ENCODE results near the gene ARHGAP25.

The ARHGAP25 gene, protein sequence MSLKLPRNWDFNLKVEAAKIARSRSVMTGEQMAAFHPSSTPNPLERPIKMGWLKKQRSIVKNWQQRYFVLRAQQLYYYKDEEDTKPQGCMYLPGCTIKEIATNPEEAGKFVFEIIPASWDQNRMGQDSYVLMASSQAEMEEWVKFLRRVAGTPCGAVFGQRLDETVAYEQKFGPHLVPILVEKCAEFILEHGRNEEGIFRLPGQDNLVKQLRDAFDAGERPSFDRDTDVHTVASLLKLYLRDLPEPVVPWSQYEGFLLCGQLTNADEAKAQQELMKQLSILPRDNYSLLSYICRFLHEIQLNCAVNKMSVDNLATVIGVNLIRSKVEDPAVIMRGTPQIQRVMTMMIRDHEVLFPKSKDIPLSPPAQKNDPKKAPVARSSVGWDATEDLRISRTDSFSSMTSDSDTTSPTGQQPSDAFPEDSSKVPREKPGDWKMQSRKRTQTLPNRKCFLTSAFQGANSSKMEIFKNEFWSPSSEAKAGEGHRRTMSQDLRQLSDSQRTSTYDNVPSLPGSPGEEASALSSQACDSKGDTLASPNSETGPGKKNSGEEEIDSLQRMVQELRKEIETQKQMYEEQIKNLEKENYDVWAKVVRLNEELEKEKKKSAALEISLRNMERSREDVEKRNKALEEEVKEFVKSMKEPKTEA

DNA sequence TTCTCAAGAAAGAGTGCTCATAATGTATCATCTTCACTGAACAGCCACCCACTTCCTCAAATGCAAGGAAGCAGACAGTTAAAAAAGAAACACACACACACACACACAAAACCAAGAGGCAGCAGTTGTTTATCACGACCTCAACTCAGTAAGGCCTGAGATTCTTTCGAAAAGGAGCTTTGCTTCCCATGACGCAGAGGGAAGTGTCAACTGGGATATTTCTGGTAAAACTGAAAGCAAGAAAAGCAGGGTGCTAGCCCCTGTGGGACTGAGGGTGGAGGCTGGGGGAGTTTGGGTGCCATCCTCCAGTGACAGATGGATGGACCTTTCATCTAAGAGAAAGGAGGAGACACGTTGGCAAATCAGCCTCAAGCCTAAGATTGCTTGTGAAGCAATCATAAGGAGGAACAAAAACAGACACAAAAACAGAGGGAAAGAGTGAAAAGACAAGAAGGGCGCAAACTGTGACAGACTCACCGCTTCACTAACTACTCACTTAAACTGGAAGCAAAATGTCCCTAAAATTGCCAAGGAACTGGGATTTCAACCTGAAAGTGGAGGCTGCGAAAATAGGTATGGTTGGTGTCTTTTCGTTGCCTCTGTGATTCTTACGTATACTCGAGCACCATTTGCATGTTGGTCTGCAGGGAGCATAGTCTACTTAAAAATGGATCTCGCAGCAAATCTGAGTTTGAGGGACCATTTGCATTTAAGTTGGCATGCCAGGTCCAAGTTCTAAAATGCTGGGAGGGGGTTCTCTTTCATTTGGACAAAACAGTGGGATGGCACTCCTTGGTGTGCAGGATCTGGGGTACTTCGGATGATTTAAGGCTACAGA, at the start of gene ARHGAP25:
ARHGAP25 (plus strand) TSS at position 124 of the 838 bp plus-strand sequence; CDS start at position 513, 389 bp downstream.
- DNase-seq (ENCODE audit: low read depth) = no peak

DNA sequence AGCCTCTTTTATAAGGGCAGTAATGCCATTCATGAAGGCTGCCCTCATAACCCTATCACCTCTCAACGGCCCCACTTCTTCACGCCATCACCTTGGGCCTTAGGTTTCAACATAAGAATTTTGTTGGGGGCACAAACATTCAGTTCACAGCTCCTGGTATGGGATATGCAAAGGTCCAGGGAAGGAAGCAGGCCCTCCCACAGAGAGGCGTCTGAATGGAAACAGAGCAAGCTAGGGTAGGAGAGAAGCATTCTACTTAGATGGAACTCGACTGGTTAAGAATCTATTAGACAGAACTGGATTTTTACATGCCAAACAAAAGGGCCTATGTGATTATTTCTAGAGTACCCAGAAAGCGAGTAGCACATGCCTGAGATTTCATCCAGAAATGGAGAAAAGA, 48.4 kb upstream of the ARHGAP25 start:
- no peak for DNase-seq (ENCODE audit: low read depth)

DNA sequence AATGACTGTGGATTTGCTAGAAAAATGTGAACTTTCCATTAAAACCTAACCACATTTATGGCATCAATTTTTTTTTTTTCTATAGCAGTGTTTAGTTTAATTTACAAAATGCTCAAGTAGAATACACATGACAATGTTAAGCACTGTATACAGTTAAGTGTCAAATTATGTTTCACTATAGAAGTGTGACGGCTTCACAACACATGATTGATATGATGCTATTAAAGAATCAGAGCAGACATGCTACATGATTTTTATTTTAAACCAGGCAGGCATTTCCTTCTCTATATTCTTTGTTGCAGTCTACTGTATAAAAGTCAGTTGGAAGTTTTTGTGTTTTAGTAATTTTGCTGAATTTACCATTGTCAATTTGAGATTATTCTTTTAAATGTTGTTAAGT, 47.6 kb upstream of the ARHGAP25 start:
- no peak for DNase-seq (ENCODE audit: low read depth)

DNA sequence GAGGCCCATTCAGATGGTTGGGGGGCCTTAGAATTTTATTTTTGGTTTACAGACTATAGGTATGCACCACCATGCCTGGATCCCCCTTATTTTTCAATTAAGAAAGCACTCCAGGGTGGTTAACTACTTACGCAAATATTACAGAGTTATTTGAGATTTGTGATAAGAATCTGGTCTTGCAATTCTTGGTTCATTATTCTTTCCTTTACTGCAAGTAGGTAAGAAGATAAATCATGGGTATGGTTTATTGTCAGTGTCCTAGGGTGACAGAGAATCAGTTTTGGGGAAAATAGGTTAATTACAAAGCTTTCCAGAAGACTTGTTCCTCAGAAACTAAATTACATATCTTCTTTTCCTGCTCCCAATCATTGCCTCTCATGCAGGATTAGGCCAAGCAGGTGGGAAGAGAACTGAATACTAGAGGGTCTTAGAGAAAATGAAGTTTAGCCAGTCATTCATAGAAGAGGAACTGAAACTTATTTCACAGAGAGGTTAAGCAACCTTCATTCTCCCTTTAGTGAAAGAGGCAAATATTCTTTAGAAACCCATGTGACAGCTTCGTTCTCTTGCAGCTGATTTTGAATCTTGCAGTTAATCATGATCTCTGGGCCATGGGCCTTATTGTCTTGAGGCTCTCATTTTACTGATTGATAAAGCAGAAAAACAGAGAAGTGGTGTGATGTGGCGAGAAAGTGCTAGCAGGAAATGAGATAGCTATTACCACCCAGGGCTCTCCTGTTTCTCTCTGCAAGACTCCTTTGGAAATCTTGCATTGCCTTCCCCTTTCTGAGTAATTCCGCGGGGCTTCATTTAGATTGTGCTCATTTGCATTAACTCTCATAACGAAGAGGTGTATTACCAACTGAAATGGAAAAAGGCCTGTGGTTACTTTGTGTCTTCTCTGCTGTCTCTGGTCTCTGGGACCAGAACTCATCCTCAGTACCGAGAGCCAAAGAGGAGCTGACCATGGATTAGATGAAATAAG, 44.8 kb upstream of the ARHGAP25 start:
- DNase-seq (ENCODE audit: low read depth) = no peak

DNA sequence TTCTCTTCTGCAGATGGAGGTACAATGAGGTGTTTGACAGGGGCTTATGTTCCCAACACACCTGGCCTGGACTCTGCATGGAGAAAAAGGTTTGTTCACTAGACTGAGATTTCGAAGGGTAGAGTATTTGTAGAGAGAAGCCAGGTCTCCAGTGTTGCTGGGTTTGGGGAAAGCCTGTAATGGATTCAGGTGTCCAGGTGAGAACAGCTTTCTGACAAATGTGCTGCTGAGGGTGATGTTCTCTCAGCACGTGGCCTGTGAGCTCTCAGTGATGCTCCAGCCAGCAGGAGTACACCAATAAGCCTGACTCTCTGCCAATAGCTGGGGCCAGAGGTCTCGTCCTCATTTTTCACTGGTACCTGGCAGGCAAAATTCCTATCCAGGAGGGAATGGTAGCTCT, 43.8 kb upstream of the ARHGAP25 start:
- DNase-seq (ENCODE audit: low read depth) = no peak

DNA sequence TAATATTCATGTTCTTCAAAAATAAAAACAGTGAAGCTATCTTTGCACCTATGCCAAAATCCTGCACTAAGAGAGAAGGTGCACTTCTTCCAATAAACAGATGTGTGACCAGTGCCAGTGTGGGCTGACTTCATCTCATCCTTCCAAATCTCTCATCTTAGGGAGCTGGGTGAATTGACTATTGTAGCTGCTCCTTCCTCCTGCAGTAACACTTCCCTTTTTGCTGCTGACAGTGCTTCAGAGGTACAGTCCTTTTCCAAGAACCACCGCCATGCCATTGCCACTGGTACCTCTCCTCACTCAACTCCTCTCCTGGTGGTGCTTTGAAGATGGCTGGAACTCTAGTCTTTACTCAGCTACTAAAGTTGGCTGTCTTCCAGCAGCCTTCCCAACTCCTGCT, 42.1 kb upstream of the ARHGAP25 start:
- no peak for DNase-seq (ENCODE audit: low read depth)

DNA sequence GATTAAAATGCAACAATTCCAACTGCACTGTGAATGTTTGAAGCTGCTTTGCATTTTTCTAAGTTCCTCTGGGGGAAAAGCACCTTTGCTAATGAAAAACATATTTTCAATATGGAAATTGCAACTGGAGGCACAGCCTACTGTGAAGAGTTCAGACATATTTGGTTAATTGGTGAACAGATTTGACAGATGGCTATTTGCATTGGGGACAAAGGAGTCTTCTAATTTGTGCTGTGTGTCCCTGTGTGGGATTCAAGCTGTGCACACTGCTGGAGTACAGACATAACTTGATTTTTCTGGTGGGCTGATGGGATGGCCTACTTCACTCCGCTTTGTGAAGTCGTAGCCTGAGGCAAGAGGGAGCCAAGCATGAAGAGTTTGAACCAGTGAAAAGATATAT, 40.7 kb upstream of the ARHGAP25 start:
- no peak for DNase-seq (ENCODE audit: low read depth)

DNA sequence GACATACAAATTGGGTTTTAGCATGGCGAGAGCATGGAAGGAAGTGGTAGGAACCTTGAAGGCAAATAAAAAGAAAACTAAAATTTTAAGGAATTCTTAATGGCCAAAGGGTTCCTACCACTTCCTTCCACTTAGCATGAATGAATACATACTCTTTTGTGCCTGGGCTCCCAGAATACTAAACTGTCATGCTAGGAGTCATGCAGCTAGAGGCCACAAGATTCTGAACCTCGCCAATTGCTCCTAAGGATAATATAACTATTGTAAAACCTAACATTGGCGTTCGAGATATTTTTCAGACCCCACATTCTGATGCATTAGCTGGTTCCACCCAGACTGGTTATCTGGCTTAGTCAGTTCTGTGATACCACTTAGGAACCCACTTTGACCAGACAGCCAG, 38.6 kb upstream of the ARHGAP25 start:
- DNase-seq (ENCODE audit: low read depth) = no peak

DNA sequence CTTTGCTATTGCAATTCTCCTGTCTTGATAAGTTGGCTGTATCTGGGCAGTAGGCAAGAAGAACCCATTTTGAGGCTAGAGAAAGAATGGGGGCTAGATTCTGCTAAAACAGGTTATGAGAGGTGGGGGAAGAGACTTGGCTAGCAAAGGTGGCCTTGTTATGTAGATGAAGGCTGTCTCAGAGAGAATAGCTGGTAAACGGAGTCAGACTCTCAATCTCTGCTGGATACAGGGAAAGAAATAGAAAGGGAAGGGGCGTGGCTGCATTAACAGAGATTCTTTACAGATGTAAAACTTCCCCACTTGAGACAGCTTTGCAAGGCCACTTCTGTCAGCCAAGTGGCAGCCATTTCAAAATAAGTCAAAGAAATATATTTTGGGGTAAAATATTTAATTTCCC, 38.1 kb upstream of the ARHGAP25 start:
- no peak for DNase-seq (ENCODE audit: low read depth)

DNA sequence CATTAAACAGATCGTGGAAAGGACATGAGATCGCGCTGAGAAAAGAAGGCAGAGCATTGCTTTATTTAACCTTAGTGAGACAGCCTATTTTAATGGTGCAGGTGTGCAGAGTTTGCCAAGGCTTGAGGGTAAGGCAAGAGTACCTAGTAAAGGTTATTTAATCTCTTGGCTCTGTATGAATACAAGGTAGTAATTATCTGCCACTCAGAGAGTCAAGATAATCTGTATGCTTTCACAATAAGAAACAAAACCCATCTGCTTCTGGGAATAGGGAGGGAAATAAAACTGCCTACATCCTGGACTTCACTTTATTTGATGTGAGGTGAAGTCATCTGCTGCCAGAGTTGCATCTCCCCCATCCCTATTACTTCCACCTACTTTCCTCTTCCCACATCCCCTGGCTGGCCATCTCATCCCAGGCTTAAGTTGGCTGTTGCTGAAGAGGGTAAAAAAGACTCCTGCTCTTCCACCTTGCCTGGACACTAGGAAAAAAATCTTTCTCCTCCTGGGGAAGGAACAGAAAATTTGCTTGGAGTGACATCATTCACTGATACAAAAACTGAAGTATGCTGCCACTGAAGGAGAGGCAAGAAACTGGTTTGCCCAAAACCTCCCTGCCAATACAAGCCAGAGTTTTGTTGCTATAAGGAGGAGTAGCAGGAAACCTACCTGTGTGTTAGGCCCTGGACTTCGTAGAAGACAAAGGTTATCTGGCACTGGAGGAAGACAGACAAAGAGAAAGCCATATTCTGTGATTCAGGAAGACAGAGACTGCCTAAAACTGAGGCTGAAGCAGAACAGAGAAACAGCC, 35.8 kb upstream of the ARHGAP25 start:
- DNase-seq (ENCODE audit: low read depth) = no peak

DNA sequence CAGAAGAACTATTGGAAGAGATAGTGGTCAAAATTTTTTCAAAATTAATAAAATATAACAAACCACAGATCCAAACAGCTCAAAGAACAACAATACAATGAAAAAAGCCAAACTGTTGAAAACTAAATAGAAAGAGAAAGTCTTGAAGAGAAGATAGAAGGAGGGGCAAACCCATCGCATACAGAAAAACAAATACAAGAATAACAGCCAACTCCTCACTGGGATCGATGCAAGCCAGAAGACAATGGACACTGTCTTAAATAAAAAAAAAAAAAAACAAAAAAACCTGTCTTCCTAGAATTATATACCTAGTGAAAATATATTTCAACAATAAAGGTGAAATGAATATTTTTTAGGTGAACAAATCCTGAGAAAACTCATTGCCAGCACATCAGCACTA, 34.1 kb upstream of the ARHGAP25 start:
- no peak for DNase-seq (ENCODE audit: low read depth)

DNA sequence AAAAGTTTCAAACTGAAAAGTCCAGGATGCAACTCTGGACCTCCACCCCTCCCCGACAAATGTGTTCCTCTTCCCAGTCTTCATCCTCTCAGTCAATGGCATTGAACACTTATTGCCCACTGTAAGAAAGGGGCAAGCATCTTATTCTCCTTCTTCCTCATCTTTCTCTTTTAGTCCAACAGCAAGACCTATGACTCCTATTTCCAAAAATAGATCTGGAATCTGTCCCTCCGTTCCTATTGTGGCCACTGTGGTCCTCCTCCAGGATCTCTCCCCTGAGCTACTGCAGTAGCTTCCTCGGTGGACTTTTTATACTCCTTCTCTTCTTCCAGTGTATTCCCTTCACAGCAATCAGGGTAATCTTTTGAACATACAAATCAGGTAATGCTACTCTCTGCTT, 28.0 kb upstream of the ARHGAP25 start:
- no peak for DNase-seq (ENCODE audit: low read depth)

DNA sequence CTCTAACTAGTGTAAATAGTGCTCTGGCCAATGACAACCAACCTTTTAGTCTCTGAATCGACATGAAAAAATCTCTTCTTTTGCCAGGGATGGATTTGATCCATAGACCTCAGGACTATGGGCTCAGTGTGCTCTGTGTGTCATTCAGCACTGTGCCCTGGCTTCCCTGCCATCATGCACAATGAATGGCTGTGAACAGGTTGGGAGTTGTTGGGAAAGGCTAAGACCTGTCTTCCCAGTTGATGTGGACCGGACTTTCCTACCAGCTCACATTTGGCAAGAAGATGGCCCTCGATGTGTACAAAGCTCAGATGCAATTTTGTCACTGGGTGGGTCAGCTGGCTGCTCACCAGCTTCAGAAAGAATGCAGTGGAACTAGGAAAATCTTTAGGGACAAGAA, 26.0 kb upstream of the ARHGAP25 start:
- DNase-seq (ENCODE audit: low read depth) = no peak

DNA sequence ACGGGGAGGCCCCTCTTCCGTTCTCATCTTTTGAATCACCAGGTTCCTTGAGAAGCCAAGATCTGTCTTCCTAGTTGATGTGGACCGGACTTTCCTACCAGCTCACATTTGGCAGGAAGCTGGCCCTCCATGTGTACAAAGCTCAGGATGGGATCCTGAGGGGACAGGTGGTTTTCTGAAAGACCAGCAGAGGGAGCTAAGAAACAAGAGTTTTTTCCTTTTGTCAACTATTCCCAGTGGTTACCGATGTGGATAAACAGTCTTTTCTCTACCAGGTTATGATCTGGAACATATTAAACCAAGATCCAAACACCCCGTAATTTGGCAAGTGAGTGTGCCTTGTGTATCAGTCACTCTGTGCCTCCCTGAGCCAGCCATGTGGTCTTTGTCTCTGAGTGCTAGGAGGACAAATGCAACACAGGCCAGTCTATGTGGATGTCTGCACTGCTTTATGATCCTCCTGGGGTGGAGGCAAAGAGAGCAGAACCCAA, 25.1 kb upstream of the ARHGAP25 start:
- DNase-seq (ENCODE audit: low read depth) = no peak

DNA sequence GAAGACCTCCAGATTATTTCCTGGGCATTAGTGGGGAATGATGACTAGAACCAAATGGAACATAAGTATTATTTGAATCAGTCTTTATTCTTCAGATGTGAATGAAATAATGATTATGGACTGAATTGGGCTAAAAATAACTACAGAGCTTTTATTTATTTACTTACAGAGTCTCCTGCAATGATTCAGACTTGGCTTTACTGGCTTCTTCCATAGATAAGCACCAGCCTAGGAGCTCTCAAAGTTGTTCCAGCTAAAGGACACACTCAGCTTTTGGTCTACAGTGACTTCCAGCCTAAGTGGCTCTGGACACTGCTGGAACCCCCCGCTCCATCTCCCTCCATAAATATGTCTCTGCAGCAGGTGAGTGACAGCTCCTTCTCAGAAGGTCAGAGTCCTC, 24.3 kb upstream of the ARHGAP25 start:
- no peak for DNase-seq (ENCODE audit: low read depth)

DNA sequence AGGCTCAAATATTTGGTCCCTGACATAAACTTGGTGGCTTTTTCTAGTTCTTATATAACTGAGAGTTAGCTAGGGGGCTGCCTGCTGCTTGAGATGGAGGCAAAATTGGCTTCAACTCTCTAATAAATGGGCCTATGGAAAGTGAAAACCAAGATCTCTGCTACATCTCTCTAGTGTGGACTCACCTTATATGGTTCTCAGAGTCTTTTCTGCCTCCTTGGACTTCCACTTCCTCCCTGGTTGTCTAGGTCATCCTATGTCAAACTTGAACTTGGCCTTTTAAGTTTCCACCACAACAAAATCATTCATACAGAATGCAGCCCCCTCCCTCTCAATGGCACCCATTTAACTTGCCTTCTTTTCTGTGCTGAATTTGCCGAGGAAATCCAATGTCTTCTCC, 23.9 kb upstream of the ARHGAP25 start:
- DNase-seq (ENCODE audit: low read depth) = no peak

DNA sequence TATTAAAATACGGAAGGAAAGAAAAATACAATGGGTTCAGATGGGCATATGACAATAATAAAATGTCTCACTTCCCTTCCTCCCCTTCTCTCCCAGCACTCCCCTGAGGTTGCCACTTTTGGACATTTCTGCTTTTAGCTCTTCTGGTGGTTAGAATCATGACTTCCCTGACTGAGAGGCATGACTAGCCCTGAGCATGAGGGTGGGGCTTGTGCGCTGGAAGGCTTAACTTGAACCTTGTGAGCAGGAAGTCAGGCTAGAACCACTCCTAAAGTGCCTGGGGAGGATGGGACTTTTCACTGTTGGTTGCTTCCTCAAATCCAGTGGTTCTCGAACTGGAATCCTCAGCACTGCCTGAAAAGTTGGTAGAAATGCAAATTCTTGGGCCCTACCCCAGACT, 19.7 kb upstream of the ARHGAP25 start:
- no peak for DNase-seq (ENCODE audit: low read depth)

DNA sequence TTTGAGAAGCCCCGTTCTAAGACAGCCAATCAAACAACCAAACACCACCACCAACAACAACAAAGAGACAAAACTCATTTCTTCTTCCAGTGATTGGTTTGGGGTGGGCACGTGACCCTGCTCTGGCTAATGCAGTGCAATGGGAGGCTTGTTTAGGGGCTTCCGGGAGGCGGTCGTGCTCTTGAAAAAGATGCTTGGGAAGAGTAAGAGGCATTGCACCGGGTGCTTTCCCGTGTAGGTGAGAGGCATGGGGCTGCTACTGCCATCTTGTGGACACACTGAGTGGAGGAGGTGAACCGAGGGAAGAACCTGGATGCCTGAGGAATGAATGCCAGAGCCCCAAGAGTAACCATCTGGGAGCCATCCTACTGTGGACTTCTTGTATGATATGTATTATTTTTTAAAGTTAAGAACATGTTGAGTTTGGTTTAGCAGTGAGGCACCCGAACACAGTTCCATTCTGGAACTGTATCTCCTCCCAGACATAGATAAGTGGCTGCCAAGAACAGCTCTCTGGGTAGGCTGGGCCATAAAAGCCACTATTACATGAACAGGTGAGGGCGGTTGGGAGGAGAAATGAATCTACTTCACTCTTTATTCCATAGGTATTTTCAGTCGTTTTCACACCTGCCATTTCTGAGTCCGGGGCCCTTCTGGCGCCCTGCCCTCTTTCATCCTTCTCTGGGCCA, 19.1 kb upstream of the ARHGAP25 start:
- DNase-seq (ENCODE audit: low read depth) = no peak

DNA sequence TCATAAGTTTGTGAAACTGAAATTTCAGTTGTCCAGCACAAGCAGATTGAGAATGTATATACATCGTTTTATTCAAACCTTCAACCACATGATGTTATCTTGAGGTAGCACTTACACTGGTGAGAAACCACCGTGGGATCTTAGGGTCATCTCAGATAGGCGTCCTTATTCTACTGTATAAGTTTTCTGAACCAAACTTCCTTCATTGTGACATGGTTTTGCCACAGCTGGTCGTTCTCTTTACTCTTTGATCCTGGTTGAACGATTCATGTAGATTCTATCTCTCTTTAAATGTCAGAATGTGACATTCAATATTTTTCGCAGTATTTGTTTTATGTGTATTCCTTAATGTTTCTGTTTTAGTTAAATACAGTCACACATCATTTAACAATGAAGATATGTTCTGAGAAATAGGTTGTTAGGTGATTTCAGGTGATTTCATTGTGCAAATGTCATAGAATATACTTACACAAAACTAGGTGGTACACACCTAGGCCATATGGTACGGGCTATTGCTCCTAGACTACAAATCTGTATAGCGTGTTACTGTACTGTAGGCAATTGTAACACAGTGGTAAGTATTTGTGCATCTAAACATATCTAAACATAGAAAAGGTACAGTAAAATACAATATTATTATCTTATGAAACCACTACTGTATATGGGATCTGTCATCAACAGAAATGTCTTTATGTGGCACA, 17.9 kb upstream of the ARHGAP25 start:
- DNase-seq (ENCODE audit: low read depth) = no peak

Data from GM04503 (cell line).